Upper lobe of left lung (tissue), 4 donors: ENCODE results near the gene NDST3.

Source experiments
- EP300 ChIP-seq, 4 donors: sonication (generic); formaldehyde crosslinking; IDR thresholded peaks; one replicate each; pipeline ENCODE4 v1.5.1; 2017; ENCODE audit warnings: antibody characterized with exemption in 4 of 4, control low read depth in 2 of 4
- TF ChIP-seq, protein P1 (sequence below), 6 experiments: fragments of 450-650 bp in 4 of 6; fragments of 200-600 bp in 2 of 6; sonication (generic) in 2 of 6; IDR thresholded peaks; one replicate each; pipeline ENCODE4 v1.5.1; 2016 to 2019; ENCODE audit warnings: antibody characterized with exemption in 6 of 6

DNA sequence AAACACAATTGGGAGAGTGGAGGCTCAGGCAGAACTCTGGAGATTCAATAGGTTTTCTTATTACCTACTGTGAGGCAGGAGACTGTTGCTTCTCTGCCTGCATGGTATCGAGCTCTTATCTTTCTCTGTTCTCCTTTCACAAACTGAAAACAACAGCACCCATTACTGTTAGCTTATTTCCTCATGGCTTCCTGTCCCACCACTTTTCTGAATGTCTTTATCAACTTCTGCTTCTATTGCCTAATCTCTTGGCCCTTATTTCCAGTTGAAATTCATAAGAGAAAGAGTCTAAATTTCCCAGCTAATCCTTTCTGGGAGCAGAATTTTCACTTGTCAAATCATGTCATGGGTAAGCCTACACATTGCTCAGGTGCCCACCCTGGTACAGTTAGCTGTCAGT, 46.8 kb upstream of the NDST3 start:
- no peak for TF ChIP-seq EP300 (IDR thresholded peaks at IDR 0.05)
- TF ChIP-seq, protein P1, sequence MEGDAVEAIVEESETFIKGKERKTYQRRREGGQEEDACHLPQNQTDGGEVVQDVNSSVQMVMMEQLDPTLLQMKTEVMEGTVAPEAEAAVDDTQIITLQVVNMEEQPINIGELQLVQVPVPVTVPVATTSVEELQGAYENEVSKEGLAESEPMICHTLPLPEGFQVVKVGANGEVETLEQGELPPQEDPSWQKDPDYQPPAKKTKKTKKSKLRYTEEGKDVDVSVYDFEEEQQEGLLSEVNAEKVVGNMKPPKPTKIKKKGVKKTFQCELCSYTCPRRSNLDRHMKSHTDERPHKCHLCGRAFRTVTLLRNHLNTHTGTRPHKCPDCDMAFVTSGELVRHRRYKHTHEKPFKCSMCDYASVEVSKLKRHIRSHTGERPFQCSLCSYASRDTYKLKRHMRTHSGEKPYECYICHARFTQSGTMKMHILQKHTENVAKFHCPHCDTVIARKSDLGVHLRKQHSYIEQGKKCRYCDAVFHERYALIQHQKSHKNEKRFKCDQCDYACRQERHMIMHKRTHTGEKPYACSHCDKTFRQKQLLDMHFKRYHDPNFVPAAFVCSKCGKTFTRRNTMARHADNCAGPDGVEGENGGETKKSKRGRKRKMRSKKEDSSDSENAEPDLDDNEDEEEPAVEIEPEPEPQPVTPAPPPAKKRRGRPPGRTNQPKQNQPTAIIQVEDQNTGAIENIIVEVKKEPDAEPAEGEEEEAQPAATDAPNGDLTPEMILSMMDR (IDR thresholded peaks at IDR 0.05), result no peak
